HEK293T (cell line): ENCODE measurements around the gene INPP5D.

Experiments
- CTCF ChIA-PET: fragments of 350-600 bp; formaldehyde crosslinking; extraction: SDS; loops from one replicate; lab custom pipeline; 2021; ENCODE audit warnings: antibody characterized with exemption, inconsistent platforms; lab: Yijun Ruan, JAX
- POLR2A ChIA-PET: fragments of 350-600 bp; formaldehyde crosslinking; extraction: SDS; loops from one replicate; lab custom pipeline; 2020; ENCODE audit warnings: antibody characterized with exemption, inconsistent platforms; lab: Yijun Ruan, JAX
- DNase-seq: peaks from one replicate; pipeline ENCODE4 v3.0.0; 2012; ENCODE audit warnings: mixed read lengths; ENCODE audit errors: extremely low spot score
- ARNT ChIP-seq: fragments of 450-650 bp; IDR thresholded peaks from 2 replicates; pipeline ENCODE4 v1.6.1; 2017; ENCODE audit warnings: mild to moderate bottlenecking
- BHLHE40 ChIP-seq: fragments of 450-650 bp; IDR thresholded peaks from 2 replicates; pipeline ENCODE4 v1.6.1; 2016; ENCODE audit warnings: mild to moderate bottlenecking, moderate library complexity, borderline replicate concordance
- CTBP1 ChIP-seq: fragments of 450-650 bp; IDR thresholded peaks from 2 replicates; pipeline ENCODE4 v1.6.1; 2016; ENCODE audit warnings: borderline replicate concordance
- ELF4 ChIP-seq: fragments of 450-650 bp; IDR thresholded peaks from 2 replicates; pipeline ENCODE4 v1.6.1; 2017; ENCODE audit warnings: antibody characterized with exemption
- FOXA1 ChIP-seq: fragments of 450-650 bp; IDR thresholded peaks from 2 replicates; pipeline ENCODE4 v1.6.1; 2016; ENCODE audit warnings: mild to moderate bottlenecking
- FOXK2 ChIP-seq: fragments of 450-650 bp; IDR thresholded peaks from 2 replicates; pipeline ENCODE4 v1.6.1; 2016; ENCODE audit warnings: mild to moderate bottlenecking
- FOXM1 ChIP-seq: fragments of 450-650 bp; IDR thresholded peaks from 2 replicates; pipeline ENCODE4 v1.6.1; 2017; ENCODE audit warnings: mild to moderate bottlenecking, borderline replicate concordance
- HDGF ChIP-seq: fragments of 450-650 bp; IDR thresholded peaks from 2 replicates; pipeline ENCODE4 v1.6.1; 2017; ENCODE audit warnings: antibody characterized with exemption, borderline replicate concordance
- L3MBTL2 ChIP-seq: fragments of 450-650 bp; conservative IDR thresholded peaks from 2 replicates; pipeline ENCODE4 v1.6.1; 2016; ENCODE audit warnings: mild to moderate bottlenecking
- LEF1 ChIP-seq: fragments of 450-650 bp; IDR thresholded peaks from 2 replicates; pipeline ENCODE4 v1.6.1; 2017; ENCODE audit warnings: mild to moderate bottlenecking, borderline replicate concordance
- NFRKB ChIP-seq: fragments of 450-650 bp; IDR thresholded peaks from 2 replicates; pipeline ENCODE4 v1.6.1; 2016; ENCODE audit warnings: mild to moderate bottlenecking, moderate library complexity
- SP1 ChIP-seq: fragments of 450-650 bp; IDR thresholded peaks from 2 replicates; pipeline ENCODE4 v1.6.1; 2017
- SUZ12 ChIP-seq: fragments of 450-650 bp; IDR thresholded peaks from 2 replicates; pipeline ENCODE4 v1.6.1; 2016; ENCODE audit warnings: mild to moderate bottlenecking
- TARDBP ChIP-seq: fragments of 450-650 bp; IDR thresholded peaks from 2 replicates; pipeline ENCODE4 v1.6.1; 2016
- ZNF384 ChIP-seq: fragments of 450-650 bp; IDR thresholded peaks from 2 replicates; pipeline ENCODE4 v1.6.1; 2016
- TF ChIP-seq, protein P1 (sequence below): fragments of 450-650 bp; IDR thresholded peaks from 2 replicates; pipeline ENCODE4 v1.6.1; 2016

Gene INPP5D

DNA sequence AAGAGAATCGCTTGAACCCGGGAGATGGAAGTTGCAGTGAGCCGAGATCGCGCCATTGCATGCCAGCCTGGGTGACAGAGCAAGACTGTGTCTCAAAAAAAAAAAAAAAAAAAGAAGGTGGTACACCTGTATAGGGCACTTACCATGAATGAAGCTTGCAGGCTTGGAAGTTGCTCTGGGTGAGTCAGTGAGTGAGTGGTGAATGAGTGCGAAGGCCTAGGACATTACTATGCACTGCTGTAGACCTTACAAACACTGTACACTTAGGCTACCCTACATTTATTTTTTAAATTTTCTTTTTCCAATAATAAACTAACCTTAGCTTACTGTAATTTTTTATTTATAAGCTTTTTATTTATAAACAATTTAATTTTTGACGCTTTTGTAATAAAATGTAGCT lies 113.0 kb downstream of the INPP5D start:
- ChIA-PET POLR2A (no interaction called here), CTCF (no interaction called here)
- TF ChIP-seq ARNT (no peak), HDGF (no peak), ZNF384 (no peak), NFRKB (no peak)
- TF ChIP-seq, protein P1, sequence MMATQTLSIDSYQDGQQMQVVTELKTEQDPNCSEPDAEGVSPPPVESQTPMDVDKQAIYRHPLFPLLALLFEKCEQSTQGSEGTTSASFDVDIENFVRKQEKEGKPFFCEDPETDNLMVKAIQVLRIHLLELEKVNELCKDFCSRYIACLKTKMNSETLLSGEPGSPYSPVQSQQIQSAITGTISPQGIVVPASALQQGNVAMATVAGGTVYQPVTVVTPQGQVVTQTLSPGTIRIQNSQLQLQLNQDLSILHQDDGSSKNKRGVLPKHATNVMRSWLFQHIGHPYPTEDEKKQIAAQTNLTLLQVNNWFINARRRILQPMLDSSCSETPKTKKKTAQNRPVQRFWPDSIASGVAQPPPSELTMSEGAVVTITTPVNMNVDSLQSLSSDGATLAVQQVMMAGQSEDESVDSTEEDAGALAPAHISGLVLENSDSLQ, result no peak
- no peak for DNase-seq

DNA sequence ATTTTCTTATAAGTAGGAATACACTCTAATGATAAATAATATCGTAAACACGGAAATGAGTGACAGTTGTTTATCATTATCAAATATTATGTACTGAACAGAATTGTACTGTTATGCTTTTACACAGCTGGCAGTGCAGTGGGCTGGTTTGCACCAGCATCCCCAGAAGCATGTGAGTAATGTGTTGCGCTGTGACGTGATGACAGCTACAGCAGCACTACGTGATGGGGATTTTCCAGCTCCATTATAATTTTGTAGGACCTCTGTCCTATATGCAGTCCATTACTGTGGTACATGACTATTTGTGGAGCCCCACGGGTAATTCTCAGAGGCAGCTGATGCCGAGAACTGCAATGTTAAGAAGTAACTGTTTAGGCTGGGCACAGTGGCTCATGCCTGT lies 114.0 kb downstream of the INPP5D start:
- ChIA-PET CTCF (no interaction called here), POLR2A (no interaction called here)
- no peak for DNase-seq
- TF ChIP-seq CTBP1 (no peak), TARDBP (no peak), NFRKB (no peak), ZNF384 (no peak), FOXK2 (no peak), FOXA1 (no peak), LEF1 (no peak), BHLHE40 (no peak), ARNT (no peak), HDGF (no peak), FOXM1 (no peak), SUZ12 (no peak), SP1 (no peak), L3MBTL2 (no peak), ELF4 (no peak)
- TF ChIP-seq, protein P1, result no peak

DNA sequence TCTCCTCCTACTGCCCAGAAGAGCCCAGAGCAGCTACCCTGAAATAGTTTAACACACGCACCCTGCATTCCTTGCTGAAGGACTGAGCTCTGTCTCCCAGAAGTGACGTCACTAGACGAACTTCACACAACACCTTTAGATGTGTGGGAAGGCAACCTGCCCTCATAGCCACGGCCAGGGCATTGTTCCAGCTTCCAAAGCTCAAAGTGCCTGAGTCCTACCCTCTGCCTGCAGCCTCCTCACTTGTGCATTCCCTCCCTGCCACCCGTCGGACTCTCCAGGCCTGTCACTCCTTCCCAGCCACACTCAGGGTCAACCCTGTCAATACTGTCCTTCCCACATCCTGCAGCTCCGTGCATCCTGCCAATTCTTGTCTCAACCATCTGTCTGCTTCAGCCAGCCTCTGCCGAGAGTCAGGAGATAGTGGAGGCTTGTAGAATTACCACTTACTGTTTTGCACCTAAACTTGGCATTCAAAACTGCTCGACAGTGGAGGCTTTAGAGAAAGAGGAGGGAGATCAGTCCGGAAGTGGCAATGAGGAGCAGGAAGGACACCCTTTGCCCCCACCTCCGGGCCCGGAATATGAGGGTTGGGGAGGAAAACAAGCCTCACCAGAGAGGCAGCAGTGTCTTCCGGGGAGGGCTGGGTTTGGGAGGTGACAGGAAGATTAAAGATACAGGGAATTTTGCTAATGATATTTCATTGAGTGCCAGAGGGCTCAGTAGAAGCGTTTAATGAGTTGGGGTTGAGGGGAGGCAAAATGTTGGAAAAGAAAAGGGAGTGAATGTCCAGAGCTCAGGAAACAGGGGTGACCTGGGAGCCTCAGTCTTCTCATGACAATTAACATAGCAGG lies 119.1 kb downstream of the INPP5D start:
- CTCF ChIA-PET, result no interaction called here
- no peak for DNase-seq
- POLR2A ChIA-PET, result no interaction called here
- no peak for TF ChIP-seq ZNF384
- TF ChIP-seq ARNT, result no peak
- TF ChIP-seq FOXA1, result no peak
- no peak for TF ChIP-seq SUZ12
- TF ChIP-seq, protein P1, result no peak
- TF ChIP-seq FOXM1, result no peak
- no peak for TF ChIP-seq TARDBP
- no peak for TF ChIP-seq SP1
- TF ChIP-seq LEF1, result no peak
- no peak for TF ChIP-seq NFRKB
- TF ChIP-seq L3MBTL2, result no peak
- TF ChIP-seq HDGF, result no peak
- TF ChIP-seq BHLHE40, result no peak
- no peak for TF ChIP-seq ELF4
- TF ChIP-seq FOXK2, result no peak
- no peak for TF ChIP-seq CTBP1

DNA sequence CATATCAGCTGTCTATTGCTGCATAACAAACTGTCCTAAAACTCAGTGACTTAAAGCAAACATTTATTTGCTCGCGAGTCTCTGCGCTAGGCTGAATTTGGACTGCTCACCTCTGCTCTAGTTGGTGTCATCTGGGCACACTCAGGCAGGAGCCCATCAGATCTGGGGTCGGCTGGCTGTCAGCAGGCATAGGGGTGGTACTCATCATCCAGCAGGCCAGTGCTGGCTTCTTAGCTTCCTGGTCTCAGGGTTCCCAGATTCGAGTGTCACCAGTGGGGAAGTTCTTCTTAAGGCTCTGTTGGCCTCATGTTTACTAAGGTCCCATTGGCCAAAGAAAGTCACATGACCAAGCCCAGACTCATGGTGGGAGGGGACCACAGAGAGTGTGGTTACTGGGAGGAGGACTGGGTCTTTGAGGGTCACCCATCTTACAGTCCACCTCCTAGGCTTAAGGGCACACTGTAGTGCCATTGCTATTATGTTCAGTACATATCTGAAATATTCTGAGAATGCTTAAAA lies 119.8 kb downstream of the INPP5D start:
- CTCF ChIA-PET, result no interaction called here
- no peak for TF ChIP-seq TARDBP
- TF ChIP-seq CTBP1, result no peak
- no peak for TF ChIP-seq FOXM1
- no peak for TF ChIP-seq L3MBTL2
- no peak for TF ChIP-seq ELF4
- no peak for TF ChIP-seq BHLHE40
- no peak for TF ChIP-seq NFRKB
- TF ChIP-seq, protein P1, result no peak
- no peak for TF ChIP-seq FOXA1
- no peak for TF ChIP-seq ZNF384
- no peak for TF ChIP-seq ARNT
- TF ChIP-seq HDGF, result no peak
- TF ChIP-seq FOXK2, result no peak
- no peak for TF ChIP-seq SUZ12
- no peak for DNase-seq
- POLR2A ChIA-PET, result no interaction called here

DNA sequence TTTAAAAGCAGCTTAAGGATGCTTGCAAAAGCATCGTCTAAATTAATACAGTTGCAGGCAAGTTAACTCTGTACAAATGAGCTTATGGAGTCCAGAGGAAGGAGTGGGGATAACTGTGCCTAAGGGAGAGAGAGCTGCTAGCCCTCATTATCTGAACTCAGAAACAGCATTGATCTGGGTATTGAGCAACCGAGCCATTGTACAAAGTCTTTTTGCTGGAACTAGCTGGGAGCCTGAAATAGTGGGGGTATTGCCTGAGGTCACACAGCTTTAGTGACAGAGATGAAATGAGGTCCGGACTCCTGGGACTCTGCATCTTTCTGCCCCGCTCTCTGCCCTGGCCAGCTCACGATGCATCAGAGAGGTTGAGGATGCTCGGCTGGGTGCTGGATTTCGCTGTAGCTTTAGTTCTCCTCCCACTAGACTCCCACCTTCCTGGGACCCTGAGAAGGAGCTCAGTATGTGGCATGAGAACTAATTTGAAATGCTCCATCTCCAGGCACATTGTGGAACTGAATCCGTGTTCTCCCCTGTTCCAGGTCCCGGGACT lies 123.8 kb downstream of the INPP5D start:
- ChIA-PET CTCF (no interaction called here), POLR2A (interaction anchor here (0.9 kb wide), 1 partner anchor 68 kb away, joined by 4 read pairs; the partner anchor contains the start of gene ATG16L1)
- no peak for DNase-seq
- TF ChIP-seq, protein P1, result no peak
- TF ChIP-seq HDGF (no peak), FOXK2 (no peak), FOXA1 (no peak), CTBP1 (no peak), ZNF384 (no peak), NFRKB (no peak), BHLHE40 (no peak), TARDBP (no peak), LEF1 (no peak), L3MBTL2 (no peak), SP1 (no peak), FOXM1 (no peak)
